Hematopoietic multipotent progenitor cell treated with erythropoietin and hydrocortisone succinate and interleukin-3 and kit ligand, for 17 days (in vitro differentiated cells): ENCODE data around the gene HERPUD1.
"Not testable (repeated sequence)": the region's sequence is repeated elsewhere in the genome, so short reads cannot be mapped to it uniquely, and the experiment has no call there.

Source experiments
- DNase-seq: peaks from one replicate; pipeline ENCODE4 v3.0.0-alpha.2; 2015; ENCODE audit warnings: low spot score

HERPUD1 gene

GRCh38 chr16:56961851-56962281 is 29.9 kb downstream of the HERPUD1 start, which contains the start of gene CETP:
TSS of gene CETP (plus strand) at chr16:56961950. CDS start at chr16:56961980, 30 bp downstream.
- no peak for DNase-seq

GRCh38 chr16:56964243-56965148 is 32.6 kb downstream of the HERPUD1 start:
- DNase-seq, result peak; percentile 92

DNA sequence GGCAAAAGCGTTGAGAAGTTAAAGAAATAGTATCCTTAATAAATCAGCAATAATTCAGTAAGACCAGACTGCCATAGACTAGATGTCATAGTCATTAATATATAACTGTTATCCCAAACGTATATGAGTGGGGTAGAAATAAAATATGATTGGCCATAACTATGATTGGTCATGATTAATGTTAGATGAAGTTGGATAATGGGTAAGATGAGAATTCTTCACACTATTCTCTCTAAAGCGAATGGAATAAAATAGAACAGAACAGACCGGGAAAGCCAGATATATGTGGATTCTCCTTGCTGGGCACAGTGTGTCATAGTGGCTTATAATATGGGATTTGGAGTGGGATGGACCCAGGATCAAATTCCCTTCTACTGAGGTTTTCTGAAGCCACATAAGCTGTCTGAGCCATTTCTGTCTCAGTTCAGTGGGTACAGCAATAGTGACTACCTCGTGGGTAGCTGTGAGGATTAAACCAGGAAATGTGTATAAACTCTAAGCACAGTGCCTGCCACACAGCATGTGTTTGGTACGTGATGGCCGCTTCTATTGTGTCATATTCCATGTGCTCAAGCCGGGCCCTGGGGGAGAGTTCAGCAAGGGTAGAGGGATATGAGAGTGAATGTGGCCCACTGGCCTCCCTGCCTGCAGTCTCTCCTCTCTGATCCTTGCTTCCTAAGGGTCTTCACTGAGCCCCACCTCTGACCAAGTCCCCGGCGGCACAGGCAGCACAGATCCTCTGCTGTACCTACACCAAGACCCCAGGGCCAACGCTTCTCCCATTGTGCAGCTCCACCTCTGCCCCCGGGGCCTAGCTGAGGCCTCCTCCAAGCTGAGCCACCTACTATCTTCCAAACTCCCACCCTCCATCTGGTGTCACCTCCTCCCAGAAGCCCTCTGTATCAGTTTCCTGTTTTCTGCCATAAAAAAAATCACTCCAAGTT is 33.5 kb downstream of the HERPUD1 start:
- no peak for DNase-seq

DNA sequence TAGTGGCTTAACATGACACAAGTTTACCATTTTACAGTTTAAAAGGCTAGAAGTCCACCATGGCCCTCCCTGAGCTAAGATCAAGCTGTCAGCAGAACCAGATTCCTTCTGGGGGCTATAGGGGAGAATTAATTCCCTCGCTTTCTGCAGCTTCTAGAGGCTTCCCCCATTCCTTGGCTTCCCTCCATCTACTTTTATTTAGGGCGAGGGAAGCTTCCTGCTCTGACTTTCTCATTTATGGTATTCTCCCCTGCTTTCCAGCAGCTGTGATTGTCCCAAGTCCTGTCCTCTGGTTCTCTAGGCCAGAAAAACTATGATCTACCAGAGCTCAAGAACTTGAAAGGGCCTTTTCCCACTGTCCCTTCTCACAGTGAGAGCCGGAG is 34.1 kb downstream of the HERPUD1 start:
- DNase-seq, result no peak

DNA sequence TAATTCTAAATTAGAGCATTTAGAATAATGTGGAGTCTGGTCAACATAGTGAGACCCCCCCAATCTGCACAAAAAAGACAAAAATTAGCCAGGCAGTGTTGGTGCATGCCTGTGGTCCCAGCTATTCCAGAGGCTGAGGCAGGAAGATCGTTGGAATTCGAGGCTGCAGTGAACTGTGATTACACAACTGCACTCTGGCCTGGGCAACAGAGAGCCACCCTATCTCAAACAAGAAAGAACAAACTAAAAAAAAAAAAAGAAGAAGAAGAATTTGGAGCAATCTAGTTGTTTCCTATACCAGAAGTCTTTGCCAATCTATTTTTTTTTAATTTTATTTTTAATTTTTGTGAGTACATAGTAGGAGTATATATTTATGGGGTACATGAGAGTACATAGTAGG is 35.8 kb downstream of the HERPUD1 start:
- DNase-seq, result no peak

DNA sequence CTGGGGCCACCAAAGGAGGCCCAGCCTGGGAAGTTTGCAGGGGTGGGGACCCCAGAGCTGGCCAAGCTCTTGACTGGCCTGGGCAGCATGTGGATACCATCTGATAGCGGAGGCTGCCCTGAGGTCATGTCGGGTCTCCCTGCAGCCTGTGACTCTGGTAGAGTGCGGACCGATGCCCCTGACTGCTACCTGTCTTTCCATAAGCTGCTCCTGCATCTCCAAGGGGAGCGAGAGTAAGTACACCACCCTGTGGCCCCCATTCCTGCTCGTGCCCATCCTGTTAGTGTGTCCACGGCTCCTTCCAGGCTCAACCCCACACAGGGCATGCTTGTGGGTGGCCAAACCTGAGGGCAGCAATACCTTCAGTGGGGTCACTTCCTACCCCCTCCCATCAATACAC is 37.8 kb downstream of the HERPUD1 start:
- DNase-seq, result no peak

DNA sequence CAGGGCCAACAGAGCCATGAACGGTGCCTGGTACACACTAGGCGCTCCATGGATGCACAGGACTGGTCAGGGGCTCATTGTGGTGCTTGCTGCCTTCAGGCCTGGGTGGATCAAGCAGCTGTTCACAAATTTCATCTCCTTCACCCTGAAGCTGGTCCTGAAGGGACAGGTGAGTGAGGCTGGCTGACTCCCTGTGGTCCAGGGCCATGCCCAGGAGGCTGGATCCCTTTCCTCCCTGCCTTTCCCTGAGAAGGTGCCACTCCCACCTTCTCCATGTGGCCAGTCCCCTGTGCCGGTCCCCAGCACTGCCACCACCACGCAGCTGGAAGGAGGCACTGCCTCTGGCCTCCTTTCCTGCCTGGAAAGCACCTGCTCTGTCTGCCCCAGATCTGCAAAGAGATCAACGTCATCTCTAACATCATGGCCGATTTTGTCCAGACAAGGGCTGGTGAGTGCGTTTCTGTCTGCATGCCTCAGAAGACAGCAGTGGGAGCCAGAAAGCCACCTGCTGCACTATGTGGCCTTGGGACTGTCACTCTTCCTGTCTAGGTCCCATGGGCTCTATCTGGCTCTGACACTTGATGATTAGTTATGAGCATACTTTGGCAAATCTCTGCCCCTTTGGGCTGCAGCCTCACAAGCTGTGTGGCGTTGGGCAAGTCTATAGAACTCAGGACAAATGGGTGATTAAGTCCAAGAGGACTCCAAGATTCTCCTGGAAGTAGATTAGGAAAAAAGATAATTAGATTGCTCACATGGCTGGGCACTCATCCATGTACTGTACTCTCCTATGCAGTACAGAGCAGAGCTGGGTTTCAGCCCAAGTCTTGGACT is 39.2 kb downstream of the HERPUD1 start:
- no peak for DNase-seq

DNA sequence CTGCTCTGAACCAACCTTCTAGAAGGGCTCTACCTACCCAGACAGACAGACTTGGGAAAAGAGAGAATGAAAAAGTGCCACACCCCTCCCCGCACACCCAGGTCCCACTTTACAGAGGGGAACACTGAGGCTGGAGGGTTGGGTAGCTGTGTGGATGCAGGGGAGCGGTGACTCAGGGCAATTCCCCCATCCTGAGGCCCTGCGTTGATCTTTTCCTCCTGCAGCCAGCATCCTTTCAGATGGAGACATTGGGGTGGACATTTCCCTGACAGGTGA is 39.8 kb downstream of the HERPUD1 start:
- DNase-seq, result no peak

- no peak for DNase-seq
Measured at GRCh38 chr16:56972403-56973293, 40.7 kb downstream of the HERPUD1 start.

- no peak for DNase-seq
Measured at GRCh38 chr16:56973294-56973689, 41.4 kb downstream of the HERPUD1 start.

DNA sequence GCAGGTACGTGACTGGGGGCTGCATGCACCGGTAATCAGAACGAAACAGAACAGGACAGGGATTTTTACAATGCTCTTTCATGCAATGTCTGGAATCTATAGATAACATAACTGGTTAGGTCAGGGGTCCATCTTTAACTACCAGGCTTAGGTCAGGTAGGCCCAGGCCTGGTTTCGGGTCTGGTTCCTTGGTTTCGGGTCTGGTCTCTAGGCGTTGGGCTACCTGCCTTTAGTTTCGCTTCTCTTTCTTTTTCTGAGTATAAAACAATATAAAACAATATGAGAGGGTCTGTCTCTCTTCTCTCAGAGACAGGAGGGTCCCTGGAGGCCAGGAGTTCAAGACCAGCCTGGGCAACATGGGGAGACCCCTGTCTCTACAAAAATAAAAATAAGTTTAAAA is 42.0 kb downstream of the HERPUD1 start:
- not testable (repeated sequence) for DNase-seq

GRCh38 chr16:56974549-56975300 is 42.8 kb downstream of the HERPUD1 start:
- no peak for DNase-seq

- no peak for DNase-seq
Measured at GRCh38 chr16:56975714-56976113, 43.8 kb downstream of the HERPUD1 start.

GRCh38 chr16:56977216-56977615 is 45.3 kb downstream of the HERPUD1 start:
- no peak for DNase-seq

GRCh38 chr16:56977823-56978430 is 46.0 kb downstream of the HERPUD1 start:
- DNase-seq, result no peak

DNA sequence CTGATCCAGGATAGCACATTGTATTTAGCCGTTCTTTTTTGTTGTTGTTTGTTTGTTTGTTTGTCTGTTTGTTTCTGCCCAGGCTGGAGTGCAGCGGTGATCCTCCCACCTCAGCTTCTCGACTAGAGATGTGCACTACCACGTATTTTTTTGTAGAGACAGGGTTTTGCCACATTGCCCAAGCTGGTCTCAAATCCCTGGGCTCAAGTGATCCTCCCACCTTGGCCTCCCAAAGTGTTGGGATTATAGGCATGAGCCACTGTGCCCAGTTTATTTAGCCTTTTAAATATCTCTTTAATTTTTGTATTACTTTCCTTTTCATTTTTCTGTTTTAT is 48.2 kb downstream of the HERPUD1 start:
- no peak for DNase-seq

GRCh38 chr16:56980792-56981724 is 49.1 kb downstream of the HERPUD1 start:
- no peak for DNase-seq

- DNase-seq, result no peak
Measured at GRCh38 chr16:56981729-56982271, 49.9 kb downstream of the HERPUD1 start.

- DNase-seq, result no peak
Measured at GRCh38 chr16:56982695-56983094, 50.8 kb downstream of the HERPUD1 start.
